Caco-2 (cell line): Measurements from ENCODE around the gene PPP2R2B. TPM values are rescaled to one million over a fixed set of nuclear protein-coding genes. Genes with fewer than 3 reads are reported as not detected.

Experiments used
- BruUV-seq: library from RNA; stranded (reverse); fragments of 400-500 nt; replicated peaks from 2 replicates; lab custom pipeline; 2021; lab: Mats Ljungman, UMichigan
- CTCF ChIA-PET: fragments of 300-600 bp; sonication (Branson Sonifier 250); formaldehyde crosslinking; loops from one replicate; lab custom pipeline; 2022; ENCODE audit warnings: antibody characterized with exemption; lab: Charles Lee
- POLR2A ChIA-PET: fragments of 300-600 bp; sonication (Branson Sonifier 250); formaldehyde crosslinking; loops from one replicate; lab custom pipeline; 2022; ENCODE audit warnings: antibody characterized with exemption; lab: Charles Lee
- DNase-seq, 2 experiments: peaks; one replicate each; pipeline versions ENCODE4 v3.0.0 to v3.0.0-alpha.2; 2020 to 2022
- H3K27me3 ChIP-seq: replicated peaks from 2 replicates; pipeline ENCODE4 v1.6.0; 2011; ENCODE audit warnings: low read length; ENCODE audit not compliant: control insufficient read depth, insufficient read depth
- H3K36me3 ChIP-seq: 2 replicates; pipeline ENCODE4 v1.5.1; 2011; ENCODE audit warnings: low read length; ENCODE audit not compliant: control insufficient read depth, insufficient read depth
- H3K4me1 ChIP-seq: fragments of 250-450 bp; sonication (Bioruptor Pico); 2 replicates; pipeline ENCODE4 v1.5.1; 2020; ENCODE audit warnings: mild to moderate bottlenecking
- H3K4me3 ChIP-seq: 2 replicates; pipeline ENCODE4 v1.5.1; 2011; ENCODE audit warnings: low read depth, mild to moderate bottlenecking, control low read depth, low read length
- H3K9me3 ChIP-seq: fragments of 250-450 bp; sonication (Bioruptor Pico); 2 replicates; pipeline ENCODE4 v1.5.1; 2020; ENCODE audit warnings: mild to moderate bottlenecking, moderate library complexity
- H3K27ac Mint-ChIP-seq: one replicate; pipeline ENCODE4 v1.8.0; 2022; ENCODE audit warnings: mixed read lengths; ENCODE audit not compliant: unreplicated experiment
- H3K27me3 Mint-ChIP-seq: one replicate; pipeline ENCODE4 v1.8.0; 2022; ENCODE audit warnings: mixed read lengths; ENCODE audit not compliant: insufficient read depth, unreplicated experiment
- H3K36me3 Mint-ChIP-seq: one replicate; pipeline ENCODE4 v1.8.0; 2022; ENCODE audit warnings: mild to moderate bottlenecking, mixed read lengths; ENCODE audit not compliant: insufficient read depth, unreplicated experiment
- H3K4me1 Mint-ChIP-seq: one replicate; pipeline ENCODE4 v1.8.0; 2022; ENCODE audit warnings: low read depth, mixed read lengths; ENCODE audit not compliant: unreplicated experiment
- H3K4me3 Mint-ChIP-seq: one replicate; pipeline ENCODE4 v1.8.0; 2022; ENCODE audit warnings: mild to moderate bottlenecking, moderate library complexity, mixed read lengths; ENCODE audit not compliant: unreplicated experiment
- H3K9me3 Mint-ChIP-seq: one replicate; pipeline ENCODE4 v1.8.0; 2022; ENCODE audit warnings: mixed read lengths; ENCODE audit not compliant: unreplicated experiment
- CTCF ChIP-seq, 2 experiments: fragments of 200-600 bp in 1 of 2; IDR thresholded peaks; 1 replicate in 1 of 2; 2 replicates in 1 of 2; pipeline versions ENCODE4 v1.5.1 to v1.8.0; 2011 to 2022; ENCODE audit warnings: antibody characterized with exemption in 1 of 2, control low read depth in 1 of 2, inconsistent platforms in 1 of 2, low read depth in 1 of 2, low read length in 1 of 2, mild to moderate bottlenecking in 1 of 2, moderate library complexity in 1 of 2; ENCODE audit not compliant: insufficient read depth in 1 of 2, severe bottlenecking in 1 of 2, unreplicated experiment in 1 of 2
- intact Hi-C: fragments of 100-400 bp; cut with micrococcal nuclease; formaldehyde crosslinking; loops from one replicate; pipeline ENCODE4 v1.10.0; 2022; ENCODE audit not compliant: unreplicated experiment
- total RNA-seq: library from RNA; stranded (reverse); gene quantifications from 2 replicates; pipeline ENCODE4 v1.2.3, GENCODE V29; 2022

The PPP2R2B gene
- total RNA-seq, 1 experiment from 2014 or later = 9.8 TPM

GRCh38 chr5:146815411-146815810 is 63.1 kb downstream of the PPP2R2B start:
- no peak overlapping the region for H3K4me3 Mint-ChIP-seq
- no peaks in the 10 kb centered on the region for H3K9me3 Mint-ChIP-seq
- BruUV-seq = no TSS peak
- ChIA-PET CTCF (interaction anchor here (0.6 kb wide), 1 partner anchor 465 kb away, joined by 4 read pairs; no protein-coding TSS in a partner anchor), POLR2A (no interaction called here)
- H3K4me1 ChIP-seq = no peaks in the 10 kb centered on the region
- H3K4me1 Mint-ChIP-seq = no peaks in the 10 kb centered on the region
- TF ChIP-seq CTCF (IDR thresholded peaks at IDR 0.05; ENCODE audit: insufficient read depth in 1 of 2, low read depth in 1 of 2, low read length in 1 of 2, severe bottlenecking in 1 of 2, unreplicated experiment in 1 of 2) = no peak
- H3K27me3 Mint-ChIP-seq = no peaks in the 10 kb centered on the region
- H3K9me3 ChIP-seq = no peaks in the 10 kb centered on the region
- no peak overlapping the region for H3K4me3 ChIP-seq
- H3K36me3 ChIP-seq = no peaks in the 10 kb centered on the region
- no peak for DNase-seq
- no peak overlapping the region for H3K27ac Mint-ChIP-seq
- H3K27me3 ChIP-seq = no peaks in the 10 kb centered on the region
- no peaks in the 10 kb centered on the region for H3K36me3 Mint-ChIP-seq
- intact Hi-C loops = no loop called here

- CTCF ChIA-PET = no interaction called here
- H3K36me3 Mint-ChIP-seq = no peaks in the 10 kb centered on the region
- no peaks in the 10 kb centered on the region for H3K27me3 Mint-ChIP-seq
- H3K4me3 Mint-ChIP-seq = no peak overlapping the region
- Histone ChIP-seq H3K4me1 (no peaks in the 10 kb centered on the region), H3K27me3 (no peaks in the 10 kb centered on the region), H3K36me3 (no peaks in the 10 kb centered on the region), H3K9me3 (no peaks in the 10 kb centered on the region), H3K4me3 (no peak overlapping the region)
- no peaks in the 10 kb centered on the region for H3K9me3 Mint-ChIP-seq
- H3K4me1 Mint-ChIP-seq = no peaks in the 10 kb centered on the region
- POLR2A ChIA-PET = no interaction called here
- no peak overlapping the region for H3K27ac Mint-ChIP-seq
- no peak for TF ChIP-seq CTCF (IDR thresholded peaks at IDR 0.05; ENCODE audit: insufficient read depth in 1 of 2, low read depth in 1 of 2, low read length in 1 of 2, severe bottlenecking in 1 of 2, unreplicated experiment in 1 of 2)
- no peak for DNase-seq
- no TSS peak for BruUV-seq
- intact Hi-C loops = no loop called here
These were observed 65.0 kb downstream of the PPP2R2B start for GRCh38 chr5:146813346-146814157.

- BruUV-seq = no TSS peak
- Histone ChIP-seq H3K27me3 (no peaks in the 10 kb centered on the region), H3K4me1 (no peaks in the 10 kb centered on the region), H3K9me3 (no peaks in the 10 kb centered on the region), H3K36me3 (no peaks in the 10 kb centered on the region), H3K4me3 (no peak overlapping the region)
- H3K36me3 Mint-ChIP-seq = no peaks in the 10 kb centered on the region
- no peak overlapping the region for H3K27ac Mint-ChIP-seq
- no peak overlapping the region for H3K4me3 Mint-ChIP-seq
- H3K4me1 Mint-ChIP-seq = no peaks in the 10 kb centered on the region
- no peak for TF ChIP-seq CTCF (IDR thresholded peaks at IDR 0.05; ENCODE audit: insufficient read depth in 1 of 2, low read depth in 1 of 2, low read length in 1 of 2, severe bottlenecking in 1 of 2, unreplicated experiment in 1 of 2)
- POLR2A ChIA-PET = no interaction called here
- intact Hi-C loops = no loop called here
- DNase-seq = no peak
- no peaks in the 10 kb centered on the region for H3K9me3 Mint-ChIP-seq
- CTCF ChIA-PET = no interaction called here
- peaks cover 3% of the 10 kb centered on the region for H3K27me3 Mint-ChIP-seq
These were observed 73.5 kb downstream of the PPP2R2B start for GRCh38 chr5:146805081-146805480.
